GM20000 (cell line): ENCODE measurements around the gene PMVK.
"Not testable (repeated sequence)": the region's sequence is repeated elsewhere in the genome, so short reads cannot be mapped to it uniquely, and the experiment has no call there.

ENCODE experiments used
- DNase-seq: peaks from one replicate; pipeline ENCODE4 v3.0.0; 2012; ENCODE audit warnings: low spot score
- CTCF ChIP-seq: IDR thresholded peaks from 2 replicates; pipeline ENCODE4 v1.5.1; 2012; ENCODE audit warnings: mild to moderate bottlenecking, control low read depth; ENCODE audit errors: extremely low read depth, missing control alignments

PMVK gene

DNA sequence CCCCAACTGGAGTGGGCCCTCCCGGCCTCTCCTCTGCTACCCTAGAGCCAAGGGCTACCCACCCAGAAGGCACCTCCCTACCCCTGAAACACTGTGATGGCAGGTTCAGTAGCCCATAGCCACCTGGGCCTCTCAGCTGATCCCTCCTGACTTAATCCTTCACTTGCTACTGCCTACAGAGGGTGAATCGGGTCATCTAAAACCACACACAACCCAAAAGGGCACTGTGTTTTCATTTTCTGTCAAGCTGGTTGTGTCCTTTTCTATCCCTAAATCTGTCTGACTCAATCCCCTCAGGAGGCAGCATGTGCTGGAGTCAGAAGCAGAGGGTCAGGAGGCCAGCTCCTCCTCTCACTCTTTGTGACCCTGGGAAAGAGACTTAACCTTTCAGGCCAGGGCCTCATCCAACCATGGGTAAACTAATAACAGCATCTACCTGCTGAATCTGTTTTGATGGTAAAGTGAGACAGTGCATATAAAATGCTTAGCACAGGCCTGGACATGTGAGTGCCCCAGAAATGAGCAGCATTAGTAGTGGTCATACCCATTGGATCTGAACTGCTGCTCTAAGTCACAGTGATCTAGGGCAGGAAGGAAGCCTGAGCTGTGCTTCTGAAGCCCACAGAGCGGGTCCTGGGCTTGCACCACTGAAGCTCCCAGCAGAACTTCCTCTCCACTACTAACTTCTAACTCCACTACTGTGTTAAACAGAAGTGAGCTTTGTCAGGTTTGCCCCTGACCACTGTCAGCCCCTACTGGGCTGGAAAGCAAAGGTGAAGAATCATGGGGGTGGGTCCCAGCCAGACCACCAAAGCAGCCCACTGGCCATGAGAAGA, 11.0 kb downstream of the PMVK start:
- no peak for TF ChIP-seq CTCF
- no peak for DNase-seq

GRCh38 chr1:154923695-154924094, 12.8 kb downstream of the PMVK start:
- no peak for DNase-seq
- no peak for TF ChIP-seq CTCF

- no peak for DNase-seq
- TF ChIP-seq CTCF, result no peak
Measured at GRCh38 chr1:154913273-154913672, 23.2 kb downstream of the PMVK start.

GRCh38 chr1:154912755-154913154, 23.8 kb downstream of the PMVK start:
- no peak for TF ChIP-seq CTCF
- no peak for DNase-seq

GRCh38 chr1:154911691-154912550, 24.6 kb downstream of the PMVK start:
- DNase-seq, result no peak
- no peak for TF ChIP-seq CTCF

DNA sequence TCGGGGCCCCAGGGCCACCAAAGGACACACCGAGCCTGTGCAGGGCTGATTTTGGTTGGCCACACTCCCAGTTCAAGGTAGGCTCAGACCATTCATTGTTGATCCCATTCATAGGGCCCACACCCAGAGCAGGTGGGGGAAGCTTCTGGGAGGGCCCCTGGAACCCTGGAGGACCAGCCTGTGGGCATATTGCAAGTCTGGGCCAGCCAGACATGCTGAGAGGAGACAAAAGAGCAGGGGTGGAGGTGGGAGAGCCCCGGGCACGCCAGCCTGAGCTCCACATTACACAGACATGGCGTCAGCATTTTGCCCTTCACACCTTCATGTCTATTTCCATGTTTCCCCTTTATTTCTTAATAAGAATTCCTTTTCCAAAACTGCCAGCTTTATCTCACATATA, 25.7 kb downstream of the PMVK start:
- no peak for TF ChIP-seq CTCF
- no peak for DNase-seq

DNA sequence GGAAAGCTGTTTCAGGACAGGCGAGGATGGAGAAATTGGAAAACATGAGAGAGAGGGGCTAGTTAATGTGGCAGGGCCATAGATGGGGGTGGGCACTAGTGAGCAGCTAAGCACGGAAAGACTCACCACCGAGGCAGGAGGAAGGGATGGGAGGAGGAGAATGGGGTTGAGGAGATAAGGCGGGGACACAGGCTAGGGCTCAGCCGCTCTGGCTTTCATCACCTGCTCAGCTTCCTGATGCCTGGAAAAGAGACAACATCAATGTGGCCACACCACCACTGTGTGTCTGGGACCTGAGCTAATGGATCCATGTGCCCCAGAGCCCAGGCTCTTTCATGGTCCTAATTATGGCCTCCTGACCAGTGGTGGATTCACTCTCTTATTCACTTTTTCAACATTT, 27.6 kb downstream of the PMVK start:
- TF ChIP-seq CTCF, result no peak
- no peak for DNase-seq

DNA sequence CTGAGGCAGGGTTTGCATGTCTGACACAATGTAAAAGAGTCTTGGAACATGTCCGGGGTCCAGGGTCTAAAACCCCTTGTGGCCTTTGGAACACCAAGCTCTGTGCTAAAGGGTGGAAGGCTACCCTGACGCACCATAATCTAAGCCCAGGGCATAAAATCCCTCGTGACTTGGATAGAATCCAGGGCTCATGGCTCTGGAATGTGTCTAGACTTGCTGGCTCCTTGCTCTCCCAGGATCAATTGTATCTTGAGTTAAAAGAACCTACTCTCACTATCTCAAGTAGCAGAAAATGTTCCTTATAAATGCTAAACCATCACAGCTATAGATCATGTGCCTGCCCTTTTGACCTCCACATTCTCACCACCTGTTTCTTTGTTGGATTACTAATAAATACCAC, 28.4 kb downstream of the PMVK start:
- not testable (repeated sequence) for DNase-seq
